Measurements from ENCODE around the gene ATP6V1F. TPM values are rescaled to one million over a fixed set of nuclear protein-coding genes. Genes with fewer than 3 reads are reported as not detected.

ATP6V1F gene
- polyA plus RNA-seq, 1 donor (not counting 4 experiments of a cell fraction or from before 2014, with no cell fraction given): 263 TPM

GRCh38 chr7:128855559-128855958 lies 7.1 kb upstream of the ATP6V1F start:
- FAIRE-seq (no peak), DNase-seq (ENCODE audit: low read depth, low spot score) (no peak)
- H3K4me3 ChIP-seq (ENCODE audit: control insufficient read depth in 2 of 3, extremely low read depth in 1 of 3, insufficient read depth in 2 of 3, low read depth in 1 of 3, low read length in 3 of 3): no peak overlapping the region
- no peak overlapping the region for H3K27ac ChIP-seq (ENCODE audit: control insufficient read depth, insufficient read depth, low read length)
- H3K4me1 ChIP-seq (ENCODE audit: control insufficient read depth, extremely low read depth, insufficient read depth, low read length): no peaks in the 10 kb centered on the region
- no peaks in the 10 kb centered on the region for H3K9me1 ChIP-seq (ENCODE audit: control insufficient read depth, extremely low read depth, insufficient read depth, low read length)
- no peaks in the 10 kb centered on the region for H3K27me3 ChIP-seq (ENCODE audit: control insufficient read depth, extremely low read depth, insufficient read depth, low read length)
- no peaks in the 10 kb centered on the region for H3K36me3 ChIP-seq (ENCODE audit: control insufficient read depth in 2 of 2, extremely low read depth in 1 of 2, insufficient read depth in 2 of 2, low read length in 2 of 2)
- no peak overlapping the region for H2AFZ ChIP-seq (ENCODE audit: control insufficient read depth, low read length)
- no peak overlapping the region for H3K4me2 ChIP-seq (ENCODE audit: control insufficient read depth, extremely low read depth, insufficient read depth, low read depth, low read length)
- dilution Hi-C loops (cut with MboI; ENCODE audit: extremely low pct_ligation_motif_present, low sequenced_read_pairs): no loop called here
- H4K20me1 ChIP-seq (ENCODE audit: control insufficient read depth, extremely low read depth, insufficient read depth, low read length): no peaks in the 10 kb centered on the region
- no peak for TF ChIP-seq EZH2 (IDR thresholded peaks at IDR 0.05; ENCODE audit: low read length)
- no peak for TF ChIP-seq CTCF (optimal IDR thresholded peaks at IDR 0.05 in 1 of 3, IDR thresholded peaks at IDR 0.05 in 1 of 3, conservative IDR thresholded peaks at IDR 0.05 in 1 of 3; ENCODE audit: extremely low read depth in 1 of 3, insufficient read depth in 2 of 3, low read length in 3 of 3)
- no peak overlapping the region for H3K9ac ChIP-seq (ENCODE audit: control insufficient read depth, extremely low read depth, insufficient read depth, low read length)
- H3K79me2 ChIP-seq (ENCODE audit: control insufficient read depth, insufficient read depth, low read length): no peaks in the 10 kb centered on the region
- H3K9me3 ChIP-seq (ENCODE audit: control insufficient read depth, low read depth, low read length): no peaks in the 10 kb centered on the region

- H2AFZ ChIP-seq (ENCODE audit: control insufficient read depth, low read length): no peak overlapping the region
- H3K27ac ChIP-seq (ENCODE audit: control insufficient read depth, insufficient read depth, low read length): no peak overlapping the region
- H3K9me1 ChIP-seq (ENCODE audit: control insufficient read depth, extremely low read depth, insufficient read depth, low read length): no peaks in the 10 kb centered on the region
- no peaks in the 10 kb centered on the region for H3K4me1 ChIP-seq (ENCODE audit: control insufficient read depth, extremely low read depth, insufficient read depth, low read length)
- H3K79me2 ChIP-seq (ENCODE audit: control insufficient read depth, insufficient read depth, low read length): no peaks in the 10 kb centered on the region
- H3K4me3 ChIP-seq (ENCODE audit: control insufficient read depth in 2 of 3, extremely low read depth in 1 of 3, insufficient read depth in 2 of 3, low read depth in 1 of 3, low read length in 3 of 3): no peak overlapping the region
- no peaks in the 10 kb centered on the region for H3K36me3 ChIP-seq (ENCODE audit: control insufficient read depth in 2 of 2, extremely low read depth in 1 of 2, insufficient read depth in 2 of 2, low read length in 2 of 2)
- H4K20me1 ChIP-seq (ENCODE audit: control insufficient read depth, extremely low read depth, insufficient read depth, low read length): no peaks in the 10 kb centered on the region
- FAIRE-seq (no peak), DNase-seq (ENCODE audit: low read depth, low spot score) (no peak)
- no peak overlapping the region for H3K9ac ChIP-seq (ENCODE audit: control insufficient read depth, extremely low read depth, insufficient read depth, low read length)
- no peaks in the 10 kb centered on the region for H3K27me3 ChIP-seq (ENCODE audit: control insufficient read depth, extremely low read depth, insufficient read depth, low read length)
- TF ChIP-seq EZH2 (IDR thresholded peaks at IDR 0.05; ENCODE audit: low read length) (no peak), CTCF (optimal IDR thresholded peaks at IDR 0.05 in 1 of 3, IDR thresholded peaks at IDR 0.05 in 1 of 3, conservative IDR thresholded peaks at IDR 0.05 in 1 of 3; ENCODE audit: extremely low read depth in 1 of 3, insufficient read depth in 2 of 3, low read length in 3 of 3) (no peak)
- no peaks in the 10 kb centered on the region for H3K9me3 ChIP-seq (ENCODE audit: control insufficient read depth, low read depth, low read length)
- H3K4me2 ChIP-seq (ENCODE audit: control insufficient read depth, extremely low read depth, insufficient read depth, low read depth, low read length): no peak overlapping the region
- dilution Hi-C loops (cut with MboI; ENCODE audit: extremely low pct_ligation_motif_present, low sequenced_read_pairs): no loop called here
Observed at GRCh38 chr7:128856001-128856718, 6.5 kb upstream of the ATP6V1F start.
